ENCODE measurements around the gene PASD1.

- no peak for TF ChIP-seq RFX5 (IDR thresholded peaks at IDR 0.05; ENCODE audit: low read length)
- no peak for TF ChIP-seq USF2 (IDR thresholded peaks at IDR 0.05; ENCODE audit: borderline replicate concordance, low read depth, low read length)
- no peak for TF ChIP-seq TCF12 (IDR thresholded peaks at IDR 0.05)
- no peak for TF ChIP-seq CTCF (IDR thresholded peaks at IDR 0.05)
- TF ChIP-seq NRF1 (IDR thresholded peaks at IDR 0.05; ENCODE audit: low read depth, low read length), result no peak
- TF ChIP-seq EZH2phosphoT487 (IDR thresholded peaks at IDR 0.05; ENCODE audit: borderline replicate concordance, low read depth), result no peak
- no peak for TF ChIP-seq TAF1 (IDR thresholded peaks at IDR 0.05; ENCODE audit: borderline replicate concordance, low read depth, low read length)
- no peak for TF ChIP-seq POLR2AphosphoS5 (IDR thresholded peaks at IDR 0.05; ENCODE audit: low read depth, low read length)
- no peak for TF ChIP-seq JUND (IDR thresholded peaks at IDR 0.05)
- no peak for TF ChIP-seq SIN3A (IDR thresholded peaks at IDR 0.05; ENCODE audit: borderline replicate concordance, low read depth, low read length)
Observed at GRCh38 chrX:151538190-151539122, 25.0 kb upstream of the PASD1 start.

All from SK-N-SH (cell line).